Mesodermal cell (in vitro differentiated cells): ENCODE results near the gene CCDC88C.

Experiments
- H3K27ac ChIP-seq: 2 replicates; pipeline ENCODE4 v1.7.0; 2013; ENCODE audit warnings: mild to moderate bottlenecking, low read depth, low read length, moderate library complexity; ENCODE audit not compliant: severe bottlenecking
- H3K36me3 ChIP-seq: 2 replicates; pipeline ENCODE4 v1.7.1; 2013; ENCODE audit warnings: mild to moderate bottlenecking, low read length, moderate library complexity; ENCODE audit not compliant: control insufficient read depth, insufficient read depth
- H3K4me1 ChIP-seq: one replicate; pipeline ENCODE4 v1.7.1; 2013; ENCODE audit warnings: mild to moderate bottlenecking, low read length; ENCODE audit not compliant: insufficient read depth, control insufficient read depth, poor library complexity, severe bottlenecking
- H3K4me3 ChIP-seq: 2 replicates; pipeline ENCODE4 v1.7.0; 2013; ENCODE audit warnings: low read length, control low read depth, mild to moderate bottlenecking; ENCODE audit not compliant: insufficient read depth, poor library complexity, severe bottlenecking; ENCODE audit errors: extremely low read depth
- H3K9me3 ChIP-seq: 2 replicates; pipeline ENCODE4 v1.7.1; 2013; ENCODE audit warnings: mild to moderate bottlenecking, low read length, moderate library complexity; ENCODE audit not compliant: control insufficient read depth
- WGBS, 2 experiments: methylation state at CpG; one replicate each; pipeline ENCODE4 v1.1.5; 2013; ENCODE audit warnings: missing lambda C conversion rate in 2 of 2; ENCODE audit not compliant: insufficient coverage in 2 of 2; 5-methylcytosine and 5-hydroxymethylcytosine counted together

Gene CCDC88C

GRCh38 chr14:91313154-91313850 lies 104.3 kb downstream of the CCDC88C start:
- H3K27ac ChIP-seq, result no peak overlapping the region
- no peaks in the 10 kb centered on the region for H3K4me1 ChIP-seq
- peaks cover 3% of the 10 kb centered on the region for H3K9me3 ChIP-seq
- H3K4me3 ChIP-seq, result no peak overlapping the region
- WGBS, 2 experiments, result 94 to 95% methylated on average over 33 to 34 of the region's 34 CpGs
- peaks cover 31% of the 10 kb centered on the region for H3K36me3 ChIP-seq

DNA sequence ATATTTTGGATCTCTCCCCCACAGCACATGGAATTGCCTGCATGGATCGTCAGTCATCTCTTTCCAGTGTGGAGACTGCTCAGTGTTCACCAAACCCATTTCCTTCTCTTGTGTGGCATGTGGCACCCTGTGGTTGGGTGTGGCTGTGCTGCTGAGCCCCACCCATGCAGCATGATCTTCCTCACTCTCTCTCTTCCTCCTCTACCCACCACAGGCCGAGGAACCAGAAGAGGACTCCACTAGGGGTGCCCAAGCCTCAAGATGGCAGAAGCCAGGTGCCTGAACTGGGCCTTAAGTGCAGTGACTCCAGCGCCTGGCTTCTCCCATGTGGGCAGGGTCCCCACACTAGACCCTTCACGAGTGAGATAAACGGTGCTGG lies 106.3 kb downstream of the CCDC88C start:
- Histone ChIP-seq H3K27ac (no peak overlapping the region), H3K4me3 (no peak overlapping the region), H3K9me3 (peaks cover 3% of the 10 kb centered on the region), H3K36me3 (peaks cover 31% of the 10 kb centered on the region), H3K4me1 (no peaks in the 10 kb centered on the region)
- 93 to 94% methylated on average over 5 of the region's 5 CpGs for WGBS, 2 experiments

- Histone ChIP-seq H3K27ac (no peak overlapping the region), H3K4me3 (no peak overlapping the region), H3K36me3 (peaks cover 31% of the 10 kb centered on the region), H3K4me1 (no peaks in the 10 kb centered on the region), H3K9me3 (peaks cover 3% of the 10 kb centered on the region)
- 91 to 92% methylated on average over 16 of the region's 16 CpGs for WGBS, 2 experiments
Observed at GRCh38 chr14:91310606-91311283, 106.9 kb downstream of the CCDC88C start.

- no peak overlapping the region for H3K27ac ChIP-seq
- WGBS, 2 experiments, result 92 to 98% methylated on average over 13 to 14 of the region's 15 CpGs
- H3K4me3 ChIP-seq, result no peak overlapping the region
- peaks cover 23% of the 10 kb centered on the region for H3K36me3 ChIP-seq
- peaks cover 3% of the 10 kb centered on the region for H3K9me3 ChIP-seq
- no peaks in the 10 kb centered on the region for H3K4me1 ChIP-seq
Observed at GRCh38 chr14:91309756-91310280, 107.8 kb downstream of the CCDC88C start.

GRCh38 chr14:91308337-91308736 lies 109.3 kb downstream of the CCDC88C start:
- Histone ChIP-seq H3K4me1 (no peaks in the 10 kb centered on the region), H3K27ac (no peak overlapping the region), H3K4me3 (no peak overlapping the region), H3K36me3 (peaks cover 8% of the 10 kb centered on the region), H3K9me3 (no peaks in the 10 kb centered on the region)
- 88 to 89% methylated on average over 6 to 7 of the region's 8 CpGs for WGBS, 2 experiments

DNA sequence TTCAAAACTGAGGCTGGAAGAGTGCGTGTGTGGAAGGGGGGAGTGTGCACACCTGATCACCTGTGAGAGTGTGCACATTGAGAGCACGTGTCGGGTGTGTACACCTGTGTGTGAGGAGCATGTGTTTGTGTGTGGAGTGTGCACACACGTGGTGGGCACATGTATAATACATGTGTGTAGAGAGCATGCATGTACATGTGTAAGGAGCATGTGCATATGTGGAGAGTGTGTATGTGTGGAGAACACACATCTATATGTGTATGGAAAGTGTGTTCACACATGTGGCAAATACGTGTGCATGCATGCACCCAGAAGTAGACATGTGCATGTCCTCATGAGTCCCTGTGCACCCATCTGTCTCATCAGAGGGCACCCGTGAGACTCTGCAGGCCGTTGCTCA lies 110.0 kb downstream of the CCDC88C start:
- Histone ChIP-seq H3K36me3 (peaks cover 7% of the 10 kb centered on the region), H3K27ac (no peak overlapping the region), H3K4me1 (no peaks in the 10 kb centered on the region), H3K9me3 (no peaks in the 10 kb centered on the region), H3K4me3 (no peak overlapping the region)
- 85 to 91% methylated on average over 7 of the region's 7 CpGs for WGBS, 2 experiments

DNA sequence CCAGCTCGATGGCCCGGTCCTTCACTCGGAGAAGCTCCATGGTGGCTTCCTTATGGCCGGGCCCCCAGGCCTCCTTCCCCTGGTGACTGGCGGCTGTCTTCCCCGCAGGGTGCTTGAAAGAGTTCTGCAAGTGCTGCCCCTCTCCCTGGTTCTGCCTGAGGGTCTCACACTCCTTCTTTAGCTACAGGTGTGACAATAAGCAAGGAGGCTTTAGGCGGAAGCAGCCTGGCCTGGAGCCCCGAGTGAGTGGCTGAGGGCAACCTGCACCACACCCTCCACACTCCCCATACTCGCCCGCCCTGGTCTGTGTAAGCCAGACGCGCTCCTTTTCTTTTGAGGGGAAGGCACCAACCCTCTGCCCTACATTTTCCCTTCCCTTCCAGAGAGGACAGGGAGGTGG lies 110.6 kb downstream of the CCDC88C start:
- no peak overlapping the region for H3K27ac ChIP-seq
- WGBS, 2 experiments, result 87 to 89% methylated on average over 8 to 10 of the region's 12 CpGs
- no peaks in the 10 kb centered on the region for H3K4me1 ChIP-seq
- peaks cover 7% of the 10 kb centered on the region for H3K36me3 ChIP-seq
- H3K4me3 ChIP-seq, result no peak overlapping the region
- H3K9me3 ChIP-seq, result no peaks in the 10 kb centered on the region

GRCh38 chr14:91306547-91306946 lies 111.1 kb downstream of the CCDC88C start:
- H3K4me3 ChIP-seq, result no peak overlapping the region
- no peaks in the 10 kb centered on the region for H3K4me1 ChIP-seq
- 86 to 94% methylated on average over 2 to 3 of the region's 3 CpGs for WGBS, 2 experiments
- H3K9me3 ChIP-seq, result no peaks in the 10 kb centered on the region
- H3K27ac ChIP-seq, result no peak overlapping the region
- H3K36me3 ChIP-seq, result peaks cover 7% of the 10 kb centered on the region

- H3K27ac ChIP-seq, result no peak overlapping the region
- H3K9me3 ChIP-seq, result no peaks in the 10 kb centered on the region
- no peaks in the 10 kb centered on the region for H3K4me1 ChIP-seq
- WGBS, 2 experiments, result 83 to 90% methylated on average over 10 of the region's 10 CpGs
- H3K36me3 ChIP-seq, result peaks cover 7% of the 10 kb centered on the region
- H3K4me3 ChIP-seq, result no peak overlapping the region
Observed at GRCh38 chr14:91305650-91306431, 111.8 kb downstream of the CCDC88C start.

DNA sequence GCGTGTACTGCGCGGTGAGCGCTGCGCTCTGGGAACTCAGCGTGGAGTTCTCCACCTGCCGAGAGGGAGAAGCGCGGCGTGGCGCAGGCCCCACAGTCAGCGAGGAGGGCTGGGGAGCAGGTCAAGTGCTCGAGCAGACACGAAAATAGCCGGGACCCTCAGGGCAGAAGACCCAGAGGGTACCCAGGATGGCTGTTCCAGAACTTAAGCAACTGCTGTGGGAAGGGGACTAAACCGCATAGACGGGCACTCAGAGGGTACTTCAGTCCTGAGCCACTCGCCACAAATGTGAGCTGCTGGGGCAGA lies 113.7 kb downstream of the CCDC88C start:
- Histone ChIP-seq H3K4me3 (no peak overlapping the region), H3K27ac (no peak overlapping the region), H3K9me3 (no peaks in the 10 kb centered on the region), H3K36me3 (peaks cover 7% of the 10 kb centered on the region), H3K4me1 (no peaks in the 10 kb centered on the region)
- WGBS, 2 experiments, result 89 to 93% methylated on average over 18 of the region's 18 CpGs
